GM21528 (cell line): ENCODE results near the gene OMA1.

Experiments
- ATAC-seq: cut with Tn5 transposase; IDR thresholded peaks from one replicate; pipeline ENCODE4 v1.9.1; 2021; ENCODE audit warnings: mild to moderate bottlenecking, moderate library complexity; ENCODE audit not compliant: unreplicated experiment, low FRiP score

The OMA1 gene

DNA sequence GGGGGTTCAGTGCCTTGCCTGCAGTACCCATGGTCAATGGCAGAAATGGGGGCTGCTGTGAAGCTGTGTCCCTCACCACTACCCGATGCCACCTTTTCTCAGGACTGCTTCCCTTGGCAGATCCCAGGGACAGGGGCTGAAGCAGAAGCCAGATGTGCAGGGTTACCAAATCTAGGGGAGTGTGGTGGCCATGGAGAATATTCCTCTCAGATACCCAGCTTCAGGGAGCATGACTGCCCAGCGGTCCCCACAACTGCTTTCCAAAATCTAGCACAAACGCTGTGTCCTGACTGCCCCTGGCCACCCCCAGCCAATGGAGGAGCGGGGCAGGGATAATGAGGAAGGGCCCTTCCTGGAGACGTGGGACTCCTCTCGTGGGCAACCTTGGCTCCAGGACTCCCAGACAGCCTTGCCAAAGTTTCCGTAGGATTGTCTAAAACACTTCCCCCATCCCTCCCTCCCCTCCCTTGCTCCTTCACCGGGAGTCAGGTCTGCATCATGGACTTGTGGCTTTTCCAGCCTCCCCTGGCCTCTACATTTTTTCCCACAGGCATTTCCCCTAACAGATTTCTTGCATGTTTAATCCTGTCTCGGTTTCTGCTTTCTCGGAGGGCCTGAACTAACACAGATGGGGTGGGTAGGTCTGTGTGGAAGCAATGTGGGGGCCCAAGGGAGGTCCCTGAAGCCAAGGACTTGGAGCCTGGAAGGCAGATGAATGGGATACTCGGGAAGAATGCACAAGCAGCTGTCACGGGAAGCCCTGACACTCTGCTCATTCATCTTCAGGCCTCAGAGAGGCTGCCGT lies 80.5 kb downstream of the OMA1 start:
- no peak for ATAC-seq

DNA sequence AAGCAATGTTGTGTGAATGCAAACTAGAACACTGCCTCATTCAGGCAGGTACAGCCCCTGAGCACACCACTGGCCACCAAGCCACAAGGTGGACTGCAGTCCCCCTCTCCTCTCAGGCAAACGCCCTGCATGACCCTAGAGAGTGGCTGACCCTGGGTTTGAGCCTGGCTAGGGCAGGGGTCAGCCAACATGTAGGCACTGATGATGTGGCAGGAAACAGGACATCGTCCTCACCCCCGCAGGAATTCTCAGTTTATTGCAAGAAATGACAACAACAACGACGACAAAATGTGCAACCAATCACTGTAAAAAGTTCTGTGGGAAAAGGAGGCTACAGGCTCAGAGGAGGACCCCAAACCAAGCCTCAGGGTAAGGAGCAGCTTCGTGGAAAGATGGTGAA lies 81.3 kb downstream of the OMA1 start:
- ATAC-seq = no peak

DNA sequence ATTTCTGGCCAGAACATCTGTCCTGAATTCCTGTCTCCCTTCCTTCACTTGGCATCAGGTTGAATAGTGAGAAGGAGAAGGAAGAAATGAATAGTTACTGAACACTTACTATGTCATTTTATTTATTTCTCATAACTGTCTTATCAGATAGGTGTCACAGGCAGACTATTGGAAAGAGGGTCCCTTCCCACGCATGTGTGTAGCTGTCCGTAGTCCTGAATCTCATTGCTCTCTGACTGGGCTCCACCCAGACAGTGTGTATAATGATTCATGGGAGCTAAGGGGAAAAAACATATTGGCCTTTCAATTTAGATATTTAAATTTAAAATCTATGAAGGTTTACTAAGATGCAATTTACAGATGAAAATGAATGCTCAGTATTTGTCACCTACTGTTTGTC lies 86.1 kb downstream of the OMA1 start:
- no peak for ATAC-seq

DNA sequence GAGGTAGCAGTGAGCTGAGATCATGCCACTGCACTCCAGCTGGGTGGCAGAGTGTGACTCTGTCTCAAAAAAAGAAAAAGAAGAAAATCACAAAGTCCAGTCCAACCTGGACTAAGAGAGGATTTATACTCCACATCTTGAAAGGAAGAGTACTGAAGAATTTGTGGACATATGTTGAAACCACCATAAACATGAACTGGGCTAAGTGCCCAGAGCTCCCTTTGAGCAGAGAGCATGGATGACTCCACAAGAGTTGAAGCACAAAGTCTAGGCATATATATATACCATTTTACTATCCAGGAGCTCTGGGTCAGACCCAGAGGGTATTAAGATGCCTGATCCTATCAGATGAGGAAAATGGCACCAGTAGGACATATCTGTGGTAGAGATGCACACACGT lies 86.6 kb downstream of the OMA1 start:
- ATAC-seq = no peak

DNA sequence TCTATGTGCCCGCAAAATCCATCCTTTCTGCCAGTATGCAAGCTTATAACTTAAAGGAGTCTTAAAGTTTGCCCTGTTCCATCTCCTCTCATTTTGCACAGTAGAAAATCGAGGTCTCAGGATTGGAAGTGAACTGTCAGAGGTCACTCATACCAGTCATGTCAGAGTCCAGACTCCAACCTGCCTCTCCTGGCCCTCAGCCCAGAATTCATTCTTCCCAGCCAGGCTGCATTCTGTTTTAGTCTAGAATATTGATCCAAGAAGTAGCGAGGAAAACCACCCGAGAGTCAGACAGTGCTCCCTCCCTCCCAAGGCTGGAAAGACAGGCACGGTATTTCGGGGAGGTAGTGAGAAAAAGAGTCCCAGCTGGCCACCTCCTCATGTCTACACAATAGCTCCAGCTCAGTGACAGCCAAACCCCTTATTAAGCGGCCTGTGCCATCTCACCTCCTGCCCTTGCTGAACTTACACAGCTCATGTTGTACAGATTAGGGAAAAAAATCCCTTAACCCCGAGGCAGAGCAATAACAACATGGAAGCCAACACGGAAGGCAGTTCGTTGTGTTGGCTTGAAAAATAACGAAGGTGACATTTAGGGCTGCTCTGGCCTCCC lies 89.4 kb downstream of the OMA1 start:
- no peak for ATAC-seq

DNA sequence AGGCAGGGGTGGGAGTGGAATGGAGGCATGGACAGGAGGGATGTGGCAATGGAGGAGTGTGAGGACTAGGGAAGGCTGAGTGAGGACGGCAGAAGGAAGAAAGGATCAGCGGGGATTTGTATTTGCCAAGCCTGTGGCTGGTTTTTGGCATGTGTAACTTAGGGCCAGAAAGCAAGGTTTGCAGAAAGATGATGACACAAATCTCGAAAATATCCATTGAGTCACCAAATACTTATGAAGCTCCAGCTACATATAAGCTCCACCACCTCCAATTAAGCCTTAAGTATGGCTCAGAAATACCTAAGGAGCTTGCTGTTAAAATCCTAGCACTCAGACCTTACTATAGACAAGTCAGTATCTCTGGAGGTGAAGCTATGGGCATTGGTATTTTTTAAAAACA lies 90.1 kb downstream of the OMA1 start:
- no peak for ATAC-seq

DNA sequence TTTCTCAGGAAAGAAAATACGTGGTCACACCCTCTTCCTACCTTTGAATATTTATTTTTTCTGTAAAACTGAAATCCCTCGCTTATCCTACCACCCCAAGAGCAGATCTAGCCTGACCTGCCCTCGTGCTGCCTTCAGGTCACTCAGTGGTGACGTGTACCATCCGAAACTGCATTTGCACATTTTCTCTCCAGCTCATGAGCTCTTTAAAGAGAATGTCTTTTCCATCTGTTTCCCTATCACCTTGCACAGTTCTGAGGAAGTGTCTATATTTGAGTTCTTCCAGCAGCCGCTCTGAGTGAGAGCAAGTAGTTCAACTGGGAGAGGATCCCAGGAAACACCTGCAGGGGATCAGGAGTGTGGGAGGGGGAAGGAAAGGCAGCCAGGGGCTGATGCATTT lies 91.7 kb downstream of the OMA1 start:
- no peak for ATAC-seq

DNA sequence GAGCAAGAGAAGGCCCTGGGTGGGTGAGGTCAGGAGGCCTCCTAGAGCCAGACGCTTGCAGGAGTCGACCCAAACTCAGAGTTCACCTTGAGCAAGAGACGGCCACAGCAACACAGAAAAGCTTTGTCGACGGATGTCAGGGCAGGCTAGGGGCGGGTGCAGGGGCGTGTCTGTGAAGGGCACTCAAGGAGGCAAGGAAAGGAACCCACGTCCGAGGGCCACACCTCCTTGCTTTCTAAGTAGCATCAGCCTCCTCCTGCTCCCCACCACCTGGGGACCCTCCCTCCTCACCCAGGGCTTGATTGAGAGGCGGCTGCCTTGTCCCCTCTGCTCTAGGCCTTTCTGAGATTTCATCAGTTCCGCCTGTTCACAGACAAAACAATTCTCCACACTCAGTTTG lies 92.1 kb downstream of the OMA1 start:
- no peak for ATAC-seq

DNA sequence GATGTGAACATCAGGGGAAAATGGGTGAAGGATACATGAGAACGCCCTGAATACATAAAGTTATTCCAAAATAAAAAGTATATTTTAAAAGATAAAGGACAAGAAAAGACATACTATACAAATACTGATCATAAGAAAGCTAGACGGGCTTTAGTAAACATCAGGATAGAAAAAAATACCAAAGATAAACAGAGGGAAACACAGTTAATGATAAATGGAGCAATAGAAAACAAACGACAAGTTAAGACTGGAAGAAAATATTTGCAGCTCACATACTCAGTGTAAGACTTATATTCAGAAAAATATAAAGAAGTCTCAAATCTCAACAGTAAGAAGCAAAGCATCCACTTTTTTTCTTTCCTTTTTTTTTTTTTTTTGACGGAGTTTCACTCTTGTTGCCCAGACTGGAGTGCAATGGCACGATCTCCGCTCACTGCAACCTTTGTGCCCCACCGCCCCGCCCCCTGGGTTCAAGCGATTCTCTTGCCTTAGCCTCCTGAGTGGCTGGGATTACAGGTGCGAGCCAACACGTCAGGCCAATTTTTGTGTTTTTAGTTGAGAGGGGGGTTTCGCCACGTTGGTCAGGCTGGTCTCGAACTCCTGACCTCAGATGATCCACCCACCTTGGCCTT lies 94.8 kb downstream of the OMA1 start:
- ATAC-seq = no peak

DNA sequence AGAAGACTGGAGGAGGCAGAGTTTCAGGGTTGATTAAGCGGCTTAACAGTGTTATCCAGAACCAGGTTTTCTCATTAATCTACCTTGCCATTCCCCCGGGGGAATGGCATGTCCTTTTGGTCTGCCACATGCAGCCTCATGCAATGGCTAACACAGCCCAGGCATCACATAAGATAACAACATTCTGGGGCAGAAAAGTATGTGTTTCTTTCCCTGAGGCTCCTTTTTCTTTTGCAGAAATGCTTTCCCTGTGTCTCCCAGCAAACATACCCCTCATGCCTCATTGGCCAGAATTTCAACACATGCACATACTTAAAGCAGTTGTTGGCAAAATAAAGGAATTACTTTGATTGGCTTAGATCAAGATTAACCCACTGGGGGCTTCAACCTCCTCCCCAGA lies 98.6 kb downstream of the OMA1 start:
- ATAC-seq = no peak

DNA sequence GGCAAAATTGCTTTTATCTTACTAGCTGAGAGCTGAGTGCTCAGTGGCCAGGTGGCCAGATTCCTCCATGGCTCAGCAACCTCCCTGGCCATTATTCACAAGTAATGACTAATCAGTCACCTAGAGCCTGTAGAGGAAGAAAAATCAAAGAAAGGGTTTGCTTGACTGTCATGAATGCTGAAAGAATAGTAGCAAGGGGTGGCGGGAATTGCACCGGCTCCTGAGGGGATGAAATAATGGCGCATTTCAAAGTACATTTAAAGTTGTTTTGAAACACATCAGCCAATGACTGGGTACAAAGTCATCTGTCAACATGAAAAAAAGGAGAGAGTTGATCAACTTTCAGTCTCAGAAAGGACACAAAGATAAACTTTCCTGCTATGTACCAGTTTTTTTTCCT lies 99.5 kb downstream of the OMA1 start:
- ATAC-seq = no peak

DNA sequence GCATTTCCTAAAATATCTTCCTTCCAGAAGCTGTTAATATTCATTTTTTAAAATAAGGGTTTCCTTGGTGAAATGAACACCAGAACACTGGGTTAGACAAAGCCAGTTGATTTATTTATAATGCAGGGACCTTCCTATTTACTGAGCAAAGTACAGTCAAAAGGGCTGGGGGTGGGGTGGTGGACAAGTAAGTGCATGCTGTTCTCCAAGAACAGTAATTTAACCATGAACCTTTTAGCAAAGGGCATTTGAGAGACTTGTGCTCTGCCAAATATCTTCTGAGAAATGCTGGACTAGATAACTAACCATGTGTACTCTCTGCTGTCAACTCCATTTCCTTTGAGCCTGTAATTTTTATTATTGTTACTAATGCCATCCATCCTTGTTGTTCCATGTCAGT lies 100.2 kb downstream of the OMA1 start:
- ATAC-seq = no peak

DNA sequence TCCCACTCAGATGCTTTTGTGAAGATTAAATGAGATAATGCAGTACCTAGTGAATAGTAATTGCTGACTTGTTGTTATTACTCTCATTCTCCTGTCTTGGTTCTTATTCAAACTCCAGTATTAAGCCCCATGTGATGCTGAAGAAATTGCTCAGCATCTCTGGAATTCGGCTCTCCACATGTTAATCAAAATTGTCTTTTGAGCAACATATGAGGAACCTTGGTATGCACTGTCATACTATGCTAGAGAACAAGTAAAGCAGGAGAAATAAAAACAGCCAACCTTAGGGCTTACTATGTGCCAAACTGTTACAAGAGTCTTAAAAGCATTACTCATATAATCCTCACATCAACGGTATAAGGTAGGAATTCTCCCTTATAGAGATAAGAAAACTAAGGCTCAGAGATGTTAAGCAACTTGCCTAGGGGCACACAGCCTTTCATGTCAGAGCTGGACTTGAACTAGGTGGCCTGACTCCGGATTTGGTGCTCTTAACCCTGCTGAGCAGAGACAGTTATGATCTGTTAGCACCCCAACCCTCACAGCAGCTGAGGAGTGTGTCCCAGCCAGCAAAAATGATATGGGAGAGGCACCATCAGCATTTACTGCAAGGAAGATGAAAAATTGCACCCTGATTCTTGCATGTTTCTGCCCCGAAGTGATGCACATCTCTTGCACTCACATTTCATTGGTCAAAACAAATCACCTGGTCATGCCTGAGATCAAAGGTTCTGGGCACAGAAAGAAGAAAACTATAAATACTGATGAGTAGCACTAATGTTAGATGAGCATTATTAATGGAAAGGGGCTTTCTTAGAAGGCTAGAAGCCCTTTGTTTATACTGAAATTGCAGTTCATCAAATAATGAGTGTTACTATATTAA lies 102.3 kb downstream of the OMA1 start:
- no peak for ATAC-seq

DNA sequence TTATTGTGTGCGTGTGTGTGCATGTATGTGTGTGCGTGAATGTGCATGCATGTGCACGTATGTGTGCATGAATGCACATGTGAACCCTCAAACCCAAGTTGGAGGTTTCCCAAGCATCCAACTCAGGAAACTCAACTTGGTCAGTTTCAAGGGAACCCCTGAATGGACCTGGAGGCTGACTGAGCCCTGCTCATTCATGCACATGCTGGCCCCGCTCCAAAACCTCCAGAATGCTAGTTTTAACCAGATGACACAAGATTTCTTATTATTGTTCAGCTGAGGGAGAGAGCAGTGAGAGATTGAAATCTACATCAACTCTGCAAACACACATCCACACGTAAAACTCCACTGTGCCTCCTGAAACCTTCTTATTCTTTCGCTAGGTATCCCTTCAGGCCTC lies 104.4 kb downstream of the OMA1 start:
- no peak for ATAC-seq

DNA sequence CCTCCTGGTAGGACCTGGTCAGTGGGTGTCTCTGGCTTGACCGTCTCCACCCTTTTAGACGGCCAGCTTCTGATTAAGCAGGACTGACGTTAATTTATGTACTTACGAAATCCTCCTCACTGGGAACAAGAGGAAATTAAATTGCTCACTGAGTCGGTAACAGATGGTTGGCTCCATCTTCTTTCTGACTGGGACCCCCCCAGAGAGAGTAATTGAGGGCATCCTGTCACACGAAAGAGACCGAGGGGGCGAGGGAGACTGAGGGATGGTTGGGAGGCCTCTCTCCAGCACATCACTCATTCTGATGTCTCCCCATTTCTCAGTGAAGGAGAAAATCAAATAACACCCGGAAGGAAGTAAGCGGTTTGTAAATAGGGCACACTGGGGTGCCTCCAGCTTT lies 104.8 kb downstream of the OMA1 start:
- ATAC-seq = no peak

DNA sequence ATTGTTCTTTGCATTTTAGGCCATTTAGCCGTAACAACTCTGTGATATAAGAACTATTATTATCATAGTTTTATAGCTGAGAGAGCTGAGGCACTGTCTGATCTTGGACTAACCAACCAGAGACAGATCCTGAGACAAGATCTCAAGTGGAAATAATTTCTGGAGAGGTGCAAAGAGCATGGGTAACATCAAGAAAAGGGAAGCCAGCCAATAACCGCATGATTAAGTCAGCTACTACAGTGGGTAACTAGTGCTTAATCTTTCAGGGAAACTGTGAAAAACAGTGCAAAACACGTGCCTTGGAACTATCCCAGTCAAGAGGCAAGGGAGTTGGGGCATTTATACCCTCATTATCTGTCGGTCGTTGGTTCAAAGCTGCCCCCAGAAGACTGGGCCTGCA lies 105.8 kb downstream of the OMA1 start:
- no peak for ATAC-seq

DNA sequence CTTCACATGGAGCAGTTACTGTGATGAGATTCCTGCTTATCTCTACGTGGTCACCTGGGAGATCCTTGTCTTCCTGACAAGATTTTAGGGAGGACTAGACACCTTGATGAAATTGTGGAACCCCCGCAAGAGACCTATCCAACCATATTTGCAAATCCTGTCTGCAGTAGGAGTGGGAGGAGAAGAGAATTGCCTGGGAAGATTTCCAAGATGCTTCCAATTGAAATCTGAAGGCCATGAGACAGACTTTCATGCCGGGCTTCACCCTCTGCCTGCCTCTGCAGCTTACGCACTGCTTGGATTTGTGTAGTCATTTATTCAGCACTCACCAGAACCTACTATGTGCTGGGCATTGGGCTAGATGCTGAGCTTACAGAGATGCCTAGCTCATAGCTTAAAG lies 106.6 kb downstream of the OMA1 start:
- no peak for ATAC-seq

DNA sequence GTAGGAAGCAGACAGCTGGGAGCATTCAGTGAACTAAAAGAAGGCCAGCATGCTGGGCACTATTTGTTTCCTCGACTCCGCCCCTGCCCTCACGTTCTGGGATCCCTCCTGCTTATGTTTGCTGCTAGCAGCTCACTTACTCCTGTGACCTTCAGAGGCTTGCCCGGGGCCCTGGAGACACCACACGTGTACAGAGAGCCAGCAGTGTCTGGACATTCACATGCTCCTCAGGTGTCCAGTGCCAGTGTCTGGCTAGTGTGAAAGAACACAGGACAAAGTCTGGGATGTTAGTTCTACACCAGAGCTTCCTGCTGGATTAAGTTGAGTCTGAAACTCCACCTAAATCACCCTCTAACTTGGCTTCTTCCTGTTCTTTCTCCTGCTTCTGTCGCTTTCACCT lies 108.1 kb downstream of the OMA1 start:
- no peak for ATAC-seq

DNA sequence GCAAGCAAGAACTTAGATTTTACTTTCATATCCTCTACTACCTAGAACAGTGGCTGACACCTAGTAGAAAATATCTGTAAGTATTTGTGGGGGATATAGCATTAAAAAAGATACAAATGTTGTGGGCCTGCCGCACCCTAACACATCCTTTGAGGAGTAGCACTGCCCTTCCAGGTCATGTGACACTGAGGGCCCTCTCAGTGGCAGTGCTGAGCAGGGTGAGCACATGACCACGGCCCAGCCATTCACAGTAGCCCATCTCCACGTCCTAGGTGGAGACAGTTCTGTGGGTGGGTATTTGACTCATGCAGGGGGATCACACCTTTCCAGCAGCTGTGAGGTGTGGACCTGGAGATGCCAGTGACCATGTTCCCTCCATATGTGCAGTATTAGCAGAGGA lies 108.9 kb downstream of the OMA1 start:
- ATAC-seq = no peak

DNA sequence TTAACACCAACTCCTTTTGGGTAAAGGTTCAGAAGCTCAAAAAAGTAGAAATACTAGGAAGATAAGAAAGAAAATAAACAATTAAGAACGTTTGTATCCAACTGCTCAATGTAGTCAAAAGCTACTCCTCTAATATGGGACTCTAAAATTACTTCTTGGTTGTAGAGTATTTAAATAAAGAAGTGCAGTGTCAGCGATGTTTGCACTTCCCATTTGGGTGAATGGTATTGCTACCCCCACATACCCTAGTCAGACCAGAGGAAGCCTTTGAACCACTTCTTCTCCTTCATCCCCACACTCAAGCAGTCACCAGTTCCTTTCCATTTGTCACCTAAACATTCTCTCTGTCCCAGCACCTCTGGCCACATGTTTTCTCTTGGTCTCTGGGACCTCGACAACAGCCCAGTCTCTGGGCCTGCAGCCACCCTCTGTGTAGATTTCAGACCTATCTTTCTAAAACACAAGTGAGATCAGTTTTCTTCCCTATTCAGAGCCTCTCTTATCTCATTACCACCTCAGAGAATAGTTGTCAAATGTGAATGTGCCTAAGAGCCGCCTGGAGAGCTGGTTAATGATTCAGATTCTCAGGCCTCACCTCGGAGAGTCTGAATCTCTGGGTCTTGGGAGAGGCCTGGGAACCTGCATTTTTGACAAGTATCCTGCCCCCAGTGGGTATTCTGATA lies 109.8 kb downstream of the OMA1 start:
- no peak for ATAC-seq
